GM12878 (cell line): ENCODE measurements around the gene NKAIN1.

Experiments used
- CBX3 ChIP-seq: fragments of 200-600 bp; sonication (generic); IDR thresholded peaks from 2 replicates; pipeline ENCODE4 v1.6.1; 2016; ENCODE audit warnings: low read depth, borderline replicate concordance
- GABPA ChIP-seq: IDR thresholded peaks from 2 replicates; pipeline ENCODE4 v1.6.1; 2014; ENCODE audit warnings: antibody characterized with exemption, low read depth, mild to moderate bottlenecking, inconsistent platforms
- NRF1 ChIP-seq: conservative IDR thresholded peaks from 2 replicates; pipeline ENCODE4 v1.6.1; 2011; ENCODE audit warnings: mild to moderate bottlenecking, low read depth, low read length, improper control_type of control experiment
- RFX5 ChIP-seq: IDR thresholded peaks from 2 replicates; pipeline ENCODE4 v1.6.1; 2011; ENCODE audit warnings: low read depth, low read length, improper control_type of control experiment
- SREBF2 ChIP-seq: IDR thresholded peaks from 2 replicates; pipeline ENCODE4 v1.6.1; 2012; ENCODE audit warnings: mild to moderate bottlenecking, low read length
- TAF1 ChIP-seq: IDR thresholded peaks from 2 replicates; pipeline ENCODE4 v1.6.1; 2011; ENCODE audit warnings: mild to moderate bottlenecking, low read depth, low read length, borderline replicate concordance
- YY1 ChIP-seq: IDR thresholded peaks from 2 replicates; pipeline ENCODE4 v1.6.1; 2011; ENCODE audit warnings: low read depth, mild to moderate bottlenecking, low read length
- TF ChIP-seq, protein P1 (sequence below), 3 experiments: IDR thresholded peaks in 2 of 3; conservative IDR thresholded peaks in 1 of 3; 2 replicates each; pipeline ENCODE4 v1.5.1; 2011; ENCODE audit warnings: low read depth in 3 of 3, low read length in 3 of 3, mild to moderate bottlenecking in 3 of 3, control low read depth in 2 of 3, moderate library complexity in 2 of 3, inconsistent platforms in 1 of 3, mixed read lengths in 1 of 3; ENCODE audit not compliant: control insufficient read depth in 2 of 3, insufficient read depth in 1 of 3; ENCODE audit errors: extremely low read depth in 1 of 3

DNA sequence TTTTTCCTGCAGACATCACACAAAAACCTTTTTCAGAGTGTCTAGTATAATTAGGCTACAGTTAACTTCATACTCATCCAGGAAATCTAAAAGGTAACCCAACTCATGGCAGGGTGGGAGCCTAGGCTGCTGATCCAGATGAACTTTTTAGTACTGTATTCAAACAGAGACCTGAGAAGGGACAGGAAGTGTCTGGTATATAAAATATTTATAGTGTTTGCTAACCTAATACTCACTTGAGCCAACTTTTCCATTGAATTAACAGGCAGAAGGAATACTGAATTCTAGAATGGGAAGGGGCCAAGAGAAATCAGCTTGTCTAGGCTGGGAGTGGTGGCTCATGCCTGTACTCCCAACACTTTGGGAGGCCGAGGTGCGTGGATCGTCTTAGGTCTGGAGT is 22.2 kb upstream of the NKAIN1 start:
- no peak for TF ChIP-seq CBX3
- no peak for TF ChIP-seq RFX5
- TF ChIP-seq TAF1 = no peak
- TF ChIP-seq, protein P1, sequence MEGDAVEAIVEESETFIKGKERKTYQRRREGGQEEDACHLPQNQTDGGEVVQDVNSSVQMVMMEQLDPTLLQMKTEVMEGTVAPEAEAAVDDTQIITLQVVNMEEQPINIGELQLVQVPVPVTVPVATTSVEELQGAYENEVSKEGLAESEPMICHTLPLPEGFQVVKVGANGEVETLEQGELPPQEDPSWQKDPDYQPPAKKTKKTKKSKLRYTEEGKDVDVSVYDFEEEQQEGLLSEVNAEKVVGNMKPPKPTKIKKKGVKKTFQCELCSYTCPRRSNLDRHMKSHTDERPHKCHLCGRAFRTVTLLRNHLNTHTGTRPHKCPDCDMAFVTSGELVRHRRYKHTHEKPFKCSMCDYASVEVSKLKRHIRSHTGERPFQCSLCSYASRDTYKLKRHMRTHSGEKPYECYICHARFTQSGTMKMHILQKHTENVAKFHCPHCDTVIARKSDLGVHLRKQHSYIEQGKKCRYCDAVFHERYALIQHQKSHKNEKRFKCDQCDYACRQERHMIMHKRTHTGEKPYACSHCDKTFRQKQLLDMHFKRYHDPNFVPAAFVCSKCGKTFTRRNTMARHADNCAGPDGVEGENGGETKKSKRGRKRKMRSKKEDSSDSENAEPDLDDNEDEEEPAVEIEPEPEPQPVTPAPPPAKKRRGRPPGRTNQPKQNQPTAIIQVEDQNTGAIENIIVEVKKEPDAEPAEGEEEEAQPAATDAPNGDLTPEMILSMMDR (IDR thresholded peaks at IDR 0.05 in 2 of 3, conservative IDR thresholded peaks at IDR 0.05 in 1 of 3; ENCODE audit: control insufficient read depth in 2 of 3, extremely low read depth in 1 of 3, insufficient read depth in 1 of 3, low read depth in 3 of 3, low read length in 3 of 3) = no peak
- no peak for TF ChIP-seq NRF1
- TF ChIP-seq GABPA = no peak
- no peak for TF ChIP-seq SREBF2
- no peak for TF ChIP-seq YY1
